ENCODE measurements around the gene PLOD1. TPM values are rescaled to one million over a fixed set of nuclear protein-coding genes. Genes with fewer than 3 reads are reported as not detected.
A peak's percentile ranks its signal among the peaks of the same experiment; 100 is the strongest.
"Not testable (repeated sequence)": the region's sequence is repeated elsewhere in the genome, so short reads cannot be mapped to it uniquely, and the experiment has no call there.

PLOD1 gene
- total RNA-seq, 1 experiment from 2014 or later: 46.9 TPM

- TF ChIP-seq AFF4 (CRISPR knock-in tag; IDR thresholded peaks at IDR 0.05; ENCODE audit: borderline replicate concordance): peak; percentile 96
- peak; percentile 64; the same call in 1 of the 2 replicates for TF ChIP-seq ARID4B (CRISPR knock-in tag; IDR thresholded peaks at IDR 0.05; ENCODE audit: borderline replicate concordance)
- TF ChIP-seq TP53 (CRISPR knock-in tag; IDR thresholded peaks at IDR 0.05): no peak
- no peak for TF ChIP-seq TCF7 (CRISPR knock-in tag; IDR thresholded peaks at IDR 0.05; ENCODE audit: low read depth)
- peak; percentile 67 for TF ChIP-seq ZNF219 (CRISPR knock-in tag; IDR thresholded peaks at IDR 0.05; ENCODE audit: borderline replicate concordance)
- TF ChIP-seq GABPB1 (CRISPR knock-in tag; IDR thresholded peaks at IDR 0.05): peak; percentile 15; the same call in 1 of the 2 replicates
- TF ChIP-seq SOX15 (CRISPR knock-in tag; IDR thresholded peaks at IDR 0.05): peak; percentile 97
- no peak for TF ChIP-seq CBFB (CRISPR knock-in tag; IDR thresholded peaks at IDR 0.05; ENCODE audit: low read depth)
- TF ChIP-seq IRF2 (CRISPR knock-in tag; IDR thresholded peaks at IDR 0.05; ENCODE audit: borderline replicate concordance, low read depth): peak; percentile 78
Observed at GRCh38 chr1:11908095-11908675, 26.3 kb upstream of the PLOD1 start (continued).

GRCh38 chr1:11910914-11911228 is 23.6 kb upstream of the PLOD1 start:
- H3K9me3 Mint-ChIP-seq; DNase-seq (ENCODE audit: low spot score); ATAC-seq; H3K4me3 Mint-ChIP-seq; H3K36me3 Mint-ChIP-seq; H3K27me3 Mint-ChIP-seq (ENCODE audit: low read depth): not testable (repeated sequence)
- Mint-ChIP-seq H3K4me1 (peaks cover 17% of the 10 kb centered on the region), H3K27ac (peak overlapping the region; percentile 83)
- ChIA-PET CTCF (interaction anchor here (5.5 kb wide), 1 partner anchor 56 kb away, joined by 49 read pairs; no protein-coding TSS in a partner anchor), POLR2A (interaction anchor here (2.0 to 2.3 kb wide), 2 partner anchors 11 to 15 kb away, joined by 4 to 17 read pairs; partner anchors contain the start of gene KIAA2013)

GRCh38 chr1:11912000-11912399 is 22.5 kb upstream of the PLOD1 start:
- no peak overlapping the region for H3K4me3 Mint-ChIP-seq
- CTCF ChIA-PET: interaction anchor here (5.5 kb wide), 1 partner anchor 55 kb away, joined by 49 read pairs; no protein-coding TSS in a partner anchor
- peaks cover 16% of the 10 kb centered on the region for H3K4me1 Mint-ChIP-seq
- no peaks in the 10 kb centered on the region for H3K9me3 Mint-ChIP-seq
- H3K36me3 Mint-ChIP-seq: no peaks in the 10 kb centered on the region
- no peak for ATAC-seq
- DNase-seq (ENCODE audit: low spot score): no peak
- no peak overlapping the region; the same call in 1 of the 2 replicates for H3K27ac Mint-ChIP-seq
- POLR2A ChIA-PET: no interaction called here
- no peaks in the 10 kb centered on the region; the same call in 1 of the 2 replicates for H3K27me3 Mint-ChIP-seq (ENCODE audit: low read depth)
- no peak for TF ChIP-seq HMGA2 (CRISPR knock-in tag; IDR thresholded peaks at IDR 0.05)
- TF ChIP-seq MAX (CRISPR knock-in tag; IDR thresholded peaks at IDR 0.05): no peak
- TF ChIP-seq FOXJ3 (CRISPR knock-in tag; IDR thresholded peaks at IDR 0.05; ENCODE audit: borderline replicate concordance): no peak
- no peak for TF ChIP-seq ELF4 (CRISPR knock-in tag; IDR thresholded peaks at IDR 0.05; ENCODE audit: low read depth)
- TF ChIP-seq ARID4B (CRISPR knock-in tag; IDR thresholded peaks at IDR 0.05; ENCODE audit: borderline replicate concordance): no peak
- TF ChIP-seq ZNF138 (CRISPR knock-in tag; conservative IDR thresholded peaks at IDR 0.05): no peak
- TF ChIP-seq EMX1 (CRISPR knock-in tag; IDR thresholded peaks at IDR 0.05): no peak
- TF ChIP-seq NR2C2 (CRISPR knock-in tag; IDR thresholded peaks at IDR 0.05): no peak
- no peak for TF ChIP-seq CTCF (IDR thresholded peaks at IDR 0.05)

Measured in WTC11 (cell line).